WTC11 (cell line): ENCODE results near the gene WDR47. TPM values are rescaled to one million over a fixed set of nuclear protein-coding genes. Genes with fewer than 3 reads are reported as not detected.
"Not testable (repeated sequence)": the region's sequence is repeated elsewhere in the genome, so short reads cannot be mapped to it uniquely, and the experiment has no call there.

ENCODE experiments used
- ATAC-seq: fragments of 200-7000 bp; cut with Tn5 transposase; 2 replicates; pipeline ENCODE4 v1.10.0; 2021; ENCODE audit warnings: mild to moderate bottlenecking, moderate library complexity
- CTCF ChIA-PET: fragments of 300-600 bp; sonication (Branson Sonifier 250); formaldehyde crosslinking; loops from one replicate; lab custom pipeline; 2021; ENCODE audit warnings: antibody characterized with exemption; lab: Charles Lee
- POLR2A ChIA-PET: fragments of 350-600 bp; sonication (Branson Sonifier 250); formaldehyde crosslinking; loops from one replicate; lab custom pipeline; 2021; ENCODE audit warnings: antibody characterized with exemption; lab: Charles Lee
- DNase-seq: peaks from one replicate; pipeline ENCODE4 v3.0.0; 2021; ENCODE audit warnings: low spot score
- H3K27ac Mint-ChIP-seq: 2 replicates; pipeline ENCODE4 v1.8.0; 2021; ENCODE audit warnings: mixed read lengths
- H3K27me3 Mint-ChIP-seq: 2 replicates; pipeline ENCODE4 v1.8.0; 2021; ENCODE audit warnings: low read depth, mild to moderate bottlenecking, moderate library complexity, mixed read lengths
- H3K36me3 Mint-ChIP-seq: 2 replicates; pipeline ENCODE4 v1.8.0; 2021; ENCODE audit warnings: mixed read lengths
- H3K4me1 Mint-ChIP-seq: 2 replicates; pipeline ENCODE4 v1.8.0; 2022; ENCODE audit warnings: mixed read lengths
- H3K4me3 Mint-ChIP-seq: 2 replicates; pipeline ENCODE4 v1.8.0; 2021; ENCODE audit warnings: mild to moderate bottlenecking, moderate library complexity, mixed read lengths
- H3K9me3 Mint-ChIP-seq: 2 replicates; pipeline ENCODE4 v1.8.0; 2021; ENCODE audit warnings: mixed read lengths
- FOXP1 ChIP-seq: sonication (generic); formaldehyde crosslinking; IDR thresholded peaks from 2 replicates; pipeline ENCODE4 v1.8.0; 2022; ENCODE audit warnings: missing genetic modification reagents, mild to moderate bottlenecking, moderate library complexity, borderline replicate concordance
- JUN ChIP-seq: sonication (generic); formaldehyde crosslinking; IDR thresholded peaks from 2 replicates; pipeline ENCODE4 v1.8.0; 2023; ENCODE audit warnings: mild to moderate bottlenecking, missing genetic modification reagents
- PRRX2 ChIP-seq: fragments of 250-450 bp; sonication (Bioruptor Pico); IDR thresholded peaks from 2 replicates; pipeline ENCODE4 v1.8.0; 2021; ENCODE audit warnings: mild to moderate bottlenecking
- RORB ChIP-seq: fragments of 250-450 bp; sonication (Bioruptor Pico); IDR thresholded peaks from 2 replicates; pipeline ENCODE4 v1.9.0; 2021; ENCODE audit warnings: mild to moderate bottlenecking
- SMAD3 ChIP-seq: sonication (generic); formaldehyde crosslinking; IDR thresholded peaks from 2 replicates; pipeline ENCODE4 v1.8.0; 2022; ENCODE audit warnings: missing genetic modification reagents, mild to moderate bottlenecking, borderline replicate concordance
- SOX15 ChIP-seq: fragments of 250-450 bp; sonication (Bioruptor Pico); IDR thresholded peaks from 2 replicates; pipeline ENCODE4 v1.9.0; 2021; ENCODE audit warnings: mild to moderate bottlenecking
- ZNF232 ChIP-seq: sonication (generic); formaldehyde crosslinking; IDR thresholded peaks from 2 replicates; pipeline ENCODE4 v1.8.0; 2022; ENCODE audit warnings: mild to moderate bottlenecking, missing genetic modification reagents
- ZNF416 ChIP-seq: fragments of 250-450 bp; sonication (Bioruptor Pico); IDR thresholded peaks from 2 replicates; pipeline ENCODE4 v1.9.0; 2021; ENCODE audit warnings: mild to moderate bottlenecking, inconsistent platforms
- ZNF423 ChIP-seq: fragments of 250-450 bp; sonication (Bioruptor Pico); IDR thresholded peaks from 2 replicates; pipeline ENCODE4 v2.1.2; 2022; ENCODE audit warnings: mild to moderate bottlenecking, moderate library complexity
- ZNF671 ChIP-seq: fragments of 250-450 bp; sonication (Bioruptor Pico); IDR thresholded peaks from 2 replicates; pipeline ENCODE4 v1.8.0; 2021; ENCODE audit warnings: mild to moderate bottlenecking
- total RNA-seq: library from RNA; stranded (reverse); gene quantifications from 3 replicates; pipeline ENCODE4 v1.2.3, GENCODE V29; 2021
- TF ChIP-seq, protein P1 (sequence below): sonication (generic); formaldehyde crosslinking; IDR thresholded peaks from 2 replicates; pipeline ENCODE4 v1.8.0; 2023; ENCODE audit warnings: missing genetic modification reagents
- TF ChIP-seq, protein P2 (sequence below): sonication (generic); formaldehyde crosslinking; IDR thresholded peaks from 2 replicates; pipeline ENCODE4 v1.8.1; 2023; ENCODE audit warnings: mild to moderate bottlenecking, missing genetic modification reagents
- TF ChIP-seq, protein P3 (sequence below): fragments of 250-450 bp; sonication (Bioruptor Pico); IDR thresholded peaks from 2 replicates; pipeline ENCODE4 v2.1.2; 2022; ENCODE audit warnings: mild to moderate bottlenecking, moderate library complexity
- TF ChIP-seq, protein P4 (sequence below): sonication (generic); formaldehyde crosslinking; IDR thresholded peaks from 2 replicates; pipeline ENCODE4 v1.8.0; 2022; ENCODE audit warnings: mild to moderate bottlenecking, missing genetic modification reagents
- TF ChIP-seq, protein P5 (sequence below): sonication (generic); formaldehyde crosslinking; IDR thresholded peaks from 2 replicates; pipeline ENCODE4 v1.8.1; 2022; ENCODE audit warnings: missing genetic modification reagents, borderline replicate concordance

Gene WDR47
- total RNA-seq, 1 experiment from 2014 or later, result 7.0 TPM

DNA sequence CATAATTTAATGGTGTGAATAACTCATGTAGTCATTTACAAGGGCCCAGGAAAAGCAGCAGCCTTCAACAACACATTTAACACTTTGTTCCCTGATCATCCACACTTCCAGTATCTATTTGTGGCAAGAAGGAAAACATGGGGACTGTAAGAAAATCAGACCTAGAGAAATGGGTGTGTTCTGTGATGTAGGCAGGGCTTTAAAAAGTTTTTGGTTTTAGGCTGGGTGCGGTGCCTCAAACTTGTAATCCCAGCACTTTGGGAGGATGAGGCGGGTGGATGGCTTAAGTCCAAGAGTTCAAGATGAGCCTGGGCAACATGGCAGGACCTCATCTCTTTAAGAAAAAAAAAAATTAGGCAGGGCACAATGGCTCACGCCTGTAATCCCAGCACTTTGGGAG, 14.2 kb upstream of the WDR47 start (continued):
- TF ChIP-seq, protein P1, sequence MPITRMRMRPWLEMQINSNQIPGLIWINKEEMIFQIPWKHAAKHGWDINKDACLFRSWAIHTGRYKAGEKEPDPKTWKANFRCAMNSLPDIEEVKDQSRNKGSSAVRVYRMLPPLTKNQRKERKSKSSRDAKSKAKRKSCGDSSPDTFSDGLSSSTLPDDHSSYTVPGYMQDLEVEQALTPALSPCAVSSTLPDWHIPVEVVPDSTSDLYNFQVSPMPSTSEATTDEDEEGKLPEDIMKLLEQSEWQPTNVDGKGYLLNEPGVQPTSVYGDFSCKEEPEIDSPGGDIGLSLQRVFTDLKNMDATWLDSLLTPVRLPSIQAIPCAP, result no peak

DNA sequence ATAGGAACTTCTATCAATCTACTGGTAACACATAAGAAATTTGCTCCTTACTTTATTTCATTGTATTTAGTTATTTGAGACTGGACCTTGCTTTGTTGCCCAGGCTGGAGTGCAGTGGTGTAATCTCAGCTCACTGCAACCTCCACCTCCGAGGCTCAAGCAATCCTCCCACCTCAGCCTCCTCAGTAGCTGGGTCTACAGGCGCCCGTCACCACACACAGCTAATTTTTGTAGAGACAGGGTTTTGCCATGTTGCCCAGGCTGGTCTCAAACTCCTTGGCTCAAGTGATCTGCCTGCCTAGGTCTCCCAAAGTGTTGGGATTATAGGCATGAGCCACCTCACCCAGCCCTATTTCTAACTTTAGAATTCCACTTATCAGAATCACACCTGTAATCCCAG, 10.2 kb upstream of the WDR47 start:
- POLR2A ChIA-PET, CTCF ChIA-PET, ATAC-seq, DNase-seq, H3K27me3 Mint-ChIP-seq, H3K9me3 Mint-ChIP-seq, H3K4me3 Mint-ChIP-seq, H3K4me1 Mint-ChIP-seq, H3K27ac Mint-ChIP-seq, H3K36me3 Mint-ChIP-seq: not testable (repeated sequence)

DNA sequence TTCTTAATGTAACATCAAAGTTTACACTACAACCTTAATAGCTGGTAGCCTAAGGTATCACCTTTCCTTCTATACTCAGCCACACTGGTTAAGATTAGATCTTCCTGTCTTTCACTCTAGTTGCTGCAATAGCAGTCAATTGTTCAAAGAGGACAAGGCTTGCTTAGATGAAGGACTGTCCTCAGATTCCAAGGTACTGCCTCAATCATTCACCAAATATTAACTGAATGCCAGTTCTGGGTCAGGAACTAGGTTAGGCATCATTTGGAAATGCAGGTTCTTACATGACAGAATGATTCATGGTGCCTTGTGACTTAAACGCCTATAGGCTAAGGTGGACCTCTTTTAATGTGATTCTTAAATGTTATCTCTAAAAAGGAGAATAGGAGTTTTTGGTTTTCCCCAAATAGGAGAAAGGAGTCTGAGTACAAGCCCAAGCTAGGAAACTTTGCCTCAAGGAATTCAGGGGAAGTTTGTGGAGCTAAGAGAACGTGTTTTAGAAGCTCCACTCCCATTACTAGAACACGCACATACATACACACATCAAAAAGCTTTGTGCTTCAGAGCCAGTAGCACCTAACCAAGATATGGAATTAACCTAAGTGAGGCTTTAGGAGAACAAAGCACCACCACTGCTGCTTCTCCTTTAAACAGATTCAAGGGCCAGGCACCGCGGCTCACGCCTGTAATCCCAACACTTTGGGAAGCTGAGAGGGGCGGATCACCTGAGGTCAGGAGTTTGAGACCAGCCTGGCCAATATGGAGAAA, 8.5 kb upstream of the WDR47 start:
- H3K9me3 Mint-ChIP-seq, result peaks cover 4% of the 10 kb centered on the region; the same call in 1 of the 2 replicates
- H3K4me3 Mint-ChIP-seq, result no peak overlapping the region
- H3K27me3 Mint-ChIP-seq, result peaks cover 3% of the 10 kb centered on the region; the same call in 1 of the 2 replicates
- H3K4me1 Mint-ChIP-seq, result no peaks in the 10 kb centered on the region
- H3K36me3 Mint-ChIP-seq, result 0 out of 2 replicates have a peak, but pooled peaks cover 4% of the 10 kb centered on the region
- no peak for DNase-seq
- H3K27ac Mint-ChIP-seq, result no peak overlapping the region
- ATAC-seq, result no peak
- CTCF ChIA-PET, result no interaction called here
- no peak for TF ChIP-seq JUN (CRISPR knock-in tag)
- no peak for TF ChIP-seq FOXP1 (CRISPR knock-in tag)
- TF ChIP-seq SOX15 (CRISPR knock-in tag), result no peak
- no peak for TF ChIP-seq ZNF671
- TF ChIP-seq, protein P2, sequence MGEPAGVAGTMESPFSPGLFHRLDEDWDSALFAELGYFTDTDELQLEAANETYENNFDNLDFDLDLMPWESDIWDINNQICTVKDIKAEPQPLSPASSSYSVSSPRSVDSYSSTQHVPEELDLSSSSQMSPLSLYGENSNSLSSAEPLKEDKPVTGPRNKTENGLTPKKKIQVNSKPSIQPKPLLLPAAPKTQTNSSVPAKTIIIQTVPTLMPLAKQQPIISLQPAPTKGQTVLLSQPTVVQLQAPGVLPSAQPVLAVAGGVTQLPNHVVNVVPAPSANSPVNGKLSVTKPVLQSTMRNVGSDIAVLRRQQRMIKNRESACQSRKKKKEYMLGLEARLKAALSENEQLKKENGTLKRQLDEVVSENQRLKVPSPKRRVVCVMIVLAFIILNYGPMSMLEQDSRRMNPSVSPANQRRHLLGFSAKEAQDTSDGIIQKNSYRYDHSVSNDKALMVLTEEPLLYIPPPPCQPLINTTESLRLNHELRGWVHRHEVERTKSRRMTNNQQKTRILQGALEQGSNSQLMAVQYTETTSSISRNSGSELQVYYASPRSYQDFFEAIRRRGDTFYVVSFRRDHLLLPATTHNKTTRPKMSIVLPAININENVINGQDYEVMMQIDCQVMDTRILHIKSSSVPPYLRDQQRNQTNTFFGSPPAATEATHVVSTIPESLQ (CRISPR knock-in tag), result no peak
- no peak for TF ChIP-seq ZNF423 (CRISPR knock-in tag)
- TF ChIP-seq ZNF232 (CRISPR knock-in tag), result no peak
- TF ChIP-seq PRRX2 (CRISPR knock-in tag), result no peak
- TF ChIP-seq, protein P3, sequence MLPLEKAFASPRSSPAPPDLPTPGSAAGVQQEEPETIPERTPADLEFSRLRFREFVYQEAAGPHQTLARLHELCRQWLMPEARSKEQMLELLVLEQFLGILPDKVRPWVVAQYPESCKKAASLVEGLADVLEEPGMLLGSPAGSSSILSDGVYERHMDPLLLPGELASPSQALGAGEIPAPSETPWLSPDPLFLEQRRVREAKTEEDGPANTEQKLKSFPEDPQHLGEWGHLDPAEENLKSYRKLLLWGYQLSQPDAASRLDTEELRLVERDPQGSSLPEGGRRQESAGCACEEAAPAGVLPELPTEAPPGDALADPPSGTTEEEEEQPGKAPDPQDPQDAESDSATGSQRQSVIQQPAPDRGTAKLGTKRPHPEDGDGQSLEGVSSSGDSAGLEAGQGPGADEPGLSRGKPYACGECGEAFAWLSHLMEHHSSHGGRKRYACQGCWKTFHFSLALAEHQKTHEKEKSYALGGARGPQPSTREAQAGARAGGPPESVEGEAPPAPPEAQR, result no peak
- TF ChIP-seq, protein P4, sequence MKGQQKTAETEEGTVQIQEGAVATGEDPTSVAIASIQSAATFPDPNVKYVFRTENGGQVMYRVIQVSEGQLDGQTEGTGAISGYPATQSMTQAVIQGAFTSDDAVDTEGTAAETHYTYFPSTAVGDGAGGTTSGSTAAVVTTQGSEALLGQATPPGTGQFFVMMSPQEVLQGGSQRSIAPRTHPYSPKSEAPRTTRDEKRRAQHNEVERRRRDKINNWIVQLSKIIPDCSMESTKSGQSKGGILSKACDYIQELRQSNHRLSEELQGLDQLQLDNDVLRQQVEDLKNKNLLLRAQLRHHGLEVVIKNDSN (CRISPR knock-in tag), result no peak
- no peak for TF ChIP-seq SMAD3 (CRISPR knock-in tag)
- TF ChIP-seq ZNF416, result no peak
- POLR2A ChIA-PET, result no interaction called here

DNA sequence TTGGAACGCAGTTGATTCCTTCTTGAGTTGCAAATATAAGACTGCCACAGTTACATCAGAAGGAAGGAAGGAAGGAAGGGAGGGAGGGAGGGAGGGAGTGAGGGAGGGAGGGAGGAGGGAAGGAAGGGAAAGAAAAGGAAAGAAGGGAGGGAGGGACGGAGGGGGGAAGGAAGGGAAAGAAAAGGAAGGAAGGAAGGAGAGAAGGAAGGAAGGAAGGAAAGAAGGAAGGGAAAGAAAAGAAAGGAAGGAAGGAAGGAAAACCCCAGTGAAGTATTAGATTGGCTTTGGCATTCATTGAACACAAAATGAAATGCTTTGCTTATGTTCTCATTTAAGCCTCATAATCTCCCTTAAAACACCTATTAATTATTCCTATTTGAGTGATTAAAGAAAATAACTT, 6.4 kb upstream of the WDR47 start:
- no peak for DNase-seq
- TF ChIP-seq RORB (CRISPR knock-in tag), result no peak
- TF ChIP-seq, protein P5, sequence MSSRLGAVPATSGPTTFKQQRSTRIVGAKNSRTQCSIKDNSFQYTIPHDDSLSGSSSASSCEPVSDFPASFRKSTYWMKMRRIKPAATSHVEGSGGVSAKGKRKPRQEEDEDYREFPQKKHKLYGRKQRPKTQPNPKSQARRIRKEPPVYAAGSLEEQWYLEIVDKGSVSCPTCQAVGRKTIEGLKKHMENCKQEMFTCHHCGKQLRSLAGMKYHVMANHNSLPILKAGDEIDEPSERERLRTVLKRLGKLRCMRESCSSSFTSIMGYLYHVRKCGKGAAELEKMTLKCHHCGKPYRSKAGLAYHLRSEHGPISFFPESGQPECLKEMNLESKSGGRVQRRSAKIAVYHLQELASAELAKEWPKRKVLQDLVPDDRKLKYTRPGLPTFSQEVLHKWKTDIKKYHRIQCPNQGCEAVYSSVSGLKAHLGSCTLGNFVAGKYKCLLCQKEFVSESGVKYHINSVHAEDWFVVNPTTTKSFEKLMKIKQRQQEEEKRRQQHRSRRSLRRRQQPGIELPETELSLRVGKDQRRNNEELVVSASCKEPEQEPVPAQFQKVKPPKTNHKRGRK, result 0 out of 2 replicates have a peak, but pooled peaks have one; percentile 35
- H3K4me3 Mint-ChIP-seq, result no peak overlapping the region
- H3K27me3 Mint-ChIP-seq, result peaks cover 3% of the 10 kb centered on the region
- no peaks in the 10 kb centered on the region for H3K4me1 Mint-ChIP-seq
- ChIA-PET CTCF (no interaction called here), POLR2A (no interaction called here)
- H3K9me3 Mint-ChIP-seq, result peaks cover 4% of the 10 kb centered on the region; the same call in 1 of the 2 replicates
- no peak for ATAC-seq
- no peak overlapping the region for H3K27ac Mint-ChIP-seq
- 0 out of 2 replicates have a peak, but pooled peaks cover 4% of the 10 kb centered on the region for H3K36me3 Mint-ChIP-seq
